Skeletal muscle tissue (tissue), 4 donors: ENCODE results near the gene CDH23. TPM values are rescaled to one million over a fixed set of nuclear protein-coding genes. Genes with fewer than 3 reads are reported as not detected.

ENCODE experiments used
- H3K27ac ChIP-seq: one replicate; pipeline ENCODE4 v1.7.0; 2013; ENCODE audit warnings: mild to moderate bottlenecking, low read depth, low read length, inconsistent platforms
- H3K27me3 ChIP-seq, 3 donors: one replicate each; pipeline ENCODE4 v1.7.0; 2013; ENCODE audit warnings: low read length in 3 of 3; ENCODE audit not compliant: control insufficient read depth in 3 of 3, insufficient read depth in 3 of 3
- H3K36me3 ChIP-seq, 3 donors: one replicate each; pipeline ENCODE4 v1.7.0; 2013; ENCODE audit warnings: low read length in 3 of 3; ENCODE audit not compliant: control insufficient read depth in 3 of 3, insufficient read depth in 3 of 3
- H3K4me1 ChIP-seq, 3 donors: one replicate each; pipeline ENCODE4 v1.7.0; 2013; ENCODE audit warnings: low read length in 3 of 3, mild to moderate bottlenecking in 3 of 3; ENCODE audit not compliant: control insufficient read depth in 3 of 3, insufficient read depth in 3 of 3
- H3K4me3 ChIP-seq, 3 donors: one replicate each; pipeline ENCODE4 v1.7.0; 2013; ENCODE audit warnings: low read length in 3 of 3
- H3K9ac ChIP-seq, 3 donors: one replicate each; pipeline ENCODE4 v1.7.0; 2013; ENCODE audit warnings: low read length in 3 of 3, mild to moderate bottlenecking in 3 of 3, moderate library complexity in 2 of 3, low read depth in 1 of 3
- H3K9me3 ChIP-seq, 3 donors: one replicate each; pipeline ENCODE4 v1.7.0; 2013; ENCODE audit warnings: low read length in 3 of 3; ENCODE audit not compliant: control insufficient read depth in 3 of 3
- total RNA-seq: library from RNA; depleted of rRNA; stranded (reverse); fragments of >200 nt; gene quantifications from one replicate; pipeline ENCODE4 v1.2.3, GENCODE V29; 2014
- donor health status: Osteomylitis.

CDH23 gene
- total RNA-seq, 1 donor from 2014 or later = 3.7 TPM

- peak overlapping the region; percentile 84 for H3K27ac ChIP-seq
- H3K36me3 ChIP-seq = peaks cover 25 to 26% (median 25%) of the 10 kb centered on the region in 3 donors
- no peaks in the 10 kb centered on the region for H3K9me3 ChIP-seq
- H3K4me1 ChIP-seq = peaks cover 43 to 71% (median 71%) of the 10 kb centered on the region in 3 donors
- no peaks in the 10 kb centered on the region for H3K27me3 ChIP-seq
- peak overlapping the region; percentile 47 to 62 (median 49) for H3K9ac ChIP-seq
- peak overlapping the region in 2 of 3 donors; percentile 13 to 42 for H3K4me3 ChIP-seq
Measured at GRCh38 chr10:71835671-71836595, 439.2 kb downstream of the CDH23 start.

- H3K4me3 ChIP-seq = peak overlapping the region; percentile 4 to 42 (median 13)
- no peaks in the 10 kb centered on the region for H3K9me3 ChIP-seq
- H3K27ac ChIP-seq = peak overlapping the region; percentile 84
- no peaks in the 10 kb centered on the region for H3K27me3 ChIP-seq
- peaks cover 50 to 78% (median 77%) of the 10 kb centered on the region in 3 donors for H3K4me1 ChIP-seq
- peak overlapping the region; percentile 47 to 62 (median 49) for H3K9ac ChIP-seq
- peaks cover 18 to 19% (median 18%) of the 10 kb centered on the region in 3 donors for H3K36me3 ChIP-seq
Measured at GRCh38 chr10:71836596-71836974, 439.9 kb downstream of the CDH23 start.

GRCh38 chr10:71837098-71837827, 440.5 kb downstream of the CDH23 start:
- Histone ChIP-seq H3K4me3 (peak overlapping the region; percentile 4 to 13 (median 8)), H3K4me1 (peaks cover 50 to 80% (median 74%) of the 10 kb centered on the region in 3 donors)

GRCh38 chr10:71838264-71839211, 441.8 kb downstream of the CDH23 start:
- peaks cover 4 to 8% (median 8%) of the 10 kb centered on the region in 3 donors for H3K36me3 ChIP-seq
- no peaks in the 10 kb centered on the region for H3K9me3 ChIP-seq
- peak overlapping the region; percentile 84 for H3K27ac ChIP-seq
- H3K4me3 ChIP-seq = peak overlapping the region in 1 of 3 donors; percentile 13
- peak overlapping the region in 1 of 3 donors; percentile 40 for H3K9ac ChIP-seq
- H3K27me3 ChIP-seq = no peaks in the 10 kb centered on the region
- peaks cover 63 to 86% (median 76%) of the 10 kb centered on the region in 3 donors for H3K4me1 ChIP-seq

More at GRCh38 chr10:71837098-71837827, 440.5 kb downstream of the CDH23 start:
- peak overlapping the region; percentile 84 for H3K27ac ChIP-seq
- peak overlapping the region; percentile 40 to 62 (median 47) for H3K9ac ChIP-seq
- no peaks in the 10 kb centered on the region for H3K9me3 ChIP-seq
- no peaks in the 10 kb centered on the region for H3K27me3 ChIP-seq
- H3K36me3 ChIP-seq = peaks cover 12 to 13% (median 12%) of the 10 kb centered on the region in 3 donors

- no peak overlapping the region for H3K9ac ChIP-seq
- peak overlapping the region in 1 of 3 donors; percentile 7 for H3K4me3 ChIP-seq
- no peaks in the 10 kb centered on the region for H3K9me3 ChIP-seq
- peaks cover 73 to 84% (median 76%) of the 10 kb centered on the region in 3 donors for H3K4me1 ChIP-seq
- no peak overlapping the region for H3K27ac ChIP-seq
- no peaks in the 10 kb centered on the region for H3K36me3 ChIP-seq
- no peaks in the 10 kb centered on the region for H3K27me3 ChIP-seq
Measured at GRCh38 chr10:71840177-71840957, 443.6 kb downstream of the CDH23 start.

GRCh38 chr10:71840958-71841335, 444.2 kb downstream of the CDH23 start:
- Histone ChIP-seq H3K9ac (no peak overlapping the region), H3K27ac (no peak overlapping the region), H3K27me3 (no peaks in the 10 kb centered on the region), H3K4me1 (peaks cover 76 to 84% (median 78%) of the 10 kb centered on the region in 3 donors), H3K36me3 (no peaks in the 10 kb centered on the region), H3K9me3 (no peaks in the 10 kb centered on the region), H3K4me3 (no peak overlapping the region)

GRCh38 chr10:71842422-71842821, 445.7 kb downstream of the CDH23 start:
- Histone ChIP-seq H3K9ac (no peak overlapping the region), H3K9me3 (no peaks in the 10 kb centered on the region), H3K4me3 (no peak overlapping the region), H3K27me3 (no peaks in the 10 kb centered on the region), H3K27ac (no peak overlapping the region), H3K36me3 (no peaks in the 10 kb centered on the region), H3K4me1 (peaks cover 73 to 79% (median 75%) of the 10 kb centered on the region in 3 donors)

- peaks cover 73 to 79% (median 73%) of the 10 kb centered on the region in 3 donors for H3K4me1 ChIP-seq
- H3K4me3 ChIP-seq = peak overlapping the region in 2 of 3 donors; percentile 13 to 31
- H3K36me3 ChIP-seq = no peaks in the 10 kb centered on the region
- H3K9me3 ChIP-seq = no peaks in the 10 kb centered on the region
- H3K27ac ChIP-seq = peak overlapping the region; percentile 16
- no peak overlapping the region for H3K9ac ChIP-seq
- no peaks in the 10 kb centered on the region for H3K27me3 ChIP-seq
Measured at GRCh38 chr10:71842856-71843686, 446.4 kb downstream of the CDH23 start.
